Peyer's patch (tissue), 4 donors: ENCODE data around the gene RTN4RL1. TPM values are rescaled to one million over a fixed set of nuclear protein-coding genes. Genes with fewer than 3 reads are reported as not detected.

Experiments used
- DNase-seq, 3 donors: peaks; one replicate each; pipeline ENCODE4 v3.0.0-alpha.2; 2017 to 2019
- H3K27ac ChIP-seq, 4 donors: fragments of 200-600 bp; sonication (generic); one replicate each; pipeline ENCODE4 v1.5.1; 2016 to 2019
- H3K27me3 ChIP-seq, 2 donors: fragments of 200-600 bp; sonication (generic); one replicate each; pipeline ENCODE4 v1.5.1; 2019
- H3K36me3 ChIP-seq, 3 donors: fragments of 200-600 bp; sonication (generic); one replicate each; pipeline ENCODE4 v1.5.1; 2016 to 2019
- H3K4me1 ChIP-seq, 4 donors: fragments of 200-600 bp; sonication (generic); one replicate each; pipeline ENCODE4 v1.5.1; 2016 to 2019
- H3K4me3 ChIP-seq, 4 donors: fragments of 200-600 bp; sonication (generic); 1 replicate in 3 of 4; 2 replicates in 1 of 4; pipeline ENCODE4 v1.5.1; 2016 to 2019; ENCODE audit warnings: mild to moderate bottlenecking in 1 of 4
- H3K9me3 ChIP-seq, 4 donors: fragments of 200-600 bp; sonication (generic); one replicate each; pipeline ENCODE4 v1.5.1; 2016 to 2019; ENCODE audit warnings: mild to moderate bottlenecking in 1 of 4
- POLR2A ChIP-seq, 2 donors: fragments of 450-650 bp; IDR thresholded peaks; one replicate each; pipeline ENCODE4 v1.5.1; 2017; ENCODE audit warnings: antibody characterized with exemption in 2 of 2, mild to moderate bottlenecking in 2 of 2, moderate library complexity in 2 of 2
- total RNA-seq, 4 donors: library from RNA; depleted of rRNA; stranded (reverse); fragments of >200 nt; gene quantifications; one replicate each; pipeline ENCODE4 v1.1.0, GENCODE V29; 2016
- TF ChIP-seq, protein P1 (sequence below), 6 experiments: fragments of 450-650 bp in 4 of 6; fragments of 200-600 bp in 2 of 6; sonication (generic) in 1 of 6; IDR thresholded peaks; one replicate each; pipeline ENCODE4 v1.5.1; 2017 to 2019; ENCODE audit warnings: antibody characterized with exemption in 6 of 6, mild to moderate bottlenecking in 3 of 6, moderate library complexity in 1 of 6

Gene RTN4RL1
- total RNA-seq, 4 donors from 2014 or later, result not detected

- no peak overlapping the region for H3K4me3 ChIP-seq
- peaks cover 2 to 86% (median 39%) of the 10 kb centered on the region in 4 donors for H3K4me1 ChIP-seq
- TF ChIP-seq POLR2A (IDR thresholded peaks at IDR 0.05), result no peak
- TF ChIP-seq, protein P1, sequence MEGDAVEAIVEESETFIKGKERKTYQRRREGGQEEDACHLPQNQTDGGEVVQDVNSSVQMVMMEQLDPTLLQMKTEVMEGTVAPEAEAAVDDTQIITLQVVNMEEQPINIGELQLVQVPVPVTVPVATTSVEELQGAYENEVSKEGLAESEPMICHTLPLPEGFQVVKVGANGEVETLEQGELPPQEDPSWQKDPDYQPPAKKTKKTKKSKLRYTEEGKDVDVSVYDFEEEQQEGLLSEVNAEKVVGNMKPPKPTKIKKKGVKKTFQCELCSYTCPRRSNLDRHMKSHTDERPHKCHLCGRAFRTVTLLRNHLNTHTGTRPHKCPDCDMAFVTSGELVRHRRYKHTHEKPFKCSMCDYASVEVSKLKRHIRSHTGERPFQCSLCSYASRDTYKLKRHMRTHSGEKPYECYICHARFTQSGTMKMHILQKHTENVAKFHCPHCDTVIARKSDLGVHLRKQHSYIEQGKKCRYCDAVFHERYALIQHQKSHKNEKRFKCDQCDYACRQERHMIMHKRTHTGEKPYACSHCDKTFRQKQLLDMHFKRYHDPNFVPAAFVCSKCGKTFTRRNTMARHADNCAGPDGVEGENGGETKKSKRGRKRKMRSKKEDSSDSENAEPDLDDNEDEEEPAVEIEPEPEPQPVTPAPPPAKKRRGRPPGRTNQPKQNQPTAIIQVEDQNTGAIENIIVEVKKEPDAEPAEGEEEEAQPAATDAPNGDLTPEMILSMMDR (IDR thresholded peaks at IDR 0.05), result no peak
- peak overlapping the region; percentile 88 to 96 (median 94) for H3K27ac ChIP-seq
- DNase-seq, result no peak
- peaks cover 0 to 12% (median 0%) of the 10 kb centered on the region in 3 donors for H3K36me3 ChIP-seq
- no peaks in the 10 kb centered on the region for H3K27me3 ChIP-seq
- no peaks in the 10 kb centered on the region for H3K9me3 ChIP-seq
Measured at GRCh38 chr17:2065949-2066400, 40.8 kb upstream of the RTN4RL1 start.

DNA sequence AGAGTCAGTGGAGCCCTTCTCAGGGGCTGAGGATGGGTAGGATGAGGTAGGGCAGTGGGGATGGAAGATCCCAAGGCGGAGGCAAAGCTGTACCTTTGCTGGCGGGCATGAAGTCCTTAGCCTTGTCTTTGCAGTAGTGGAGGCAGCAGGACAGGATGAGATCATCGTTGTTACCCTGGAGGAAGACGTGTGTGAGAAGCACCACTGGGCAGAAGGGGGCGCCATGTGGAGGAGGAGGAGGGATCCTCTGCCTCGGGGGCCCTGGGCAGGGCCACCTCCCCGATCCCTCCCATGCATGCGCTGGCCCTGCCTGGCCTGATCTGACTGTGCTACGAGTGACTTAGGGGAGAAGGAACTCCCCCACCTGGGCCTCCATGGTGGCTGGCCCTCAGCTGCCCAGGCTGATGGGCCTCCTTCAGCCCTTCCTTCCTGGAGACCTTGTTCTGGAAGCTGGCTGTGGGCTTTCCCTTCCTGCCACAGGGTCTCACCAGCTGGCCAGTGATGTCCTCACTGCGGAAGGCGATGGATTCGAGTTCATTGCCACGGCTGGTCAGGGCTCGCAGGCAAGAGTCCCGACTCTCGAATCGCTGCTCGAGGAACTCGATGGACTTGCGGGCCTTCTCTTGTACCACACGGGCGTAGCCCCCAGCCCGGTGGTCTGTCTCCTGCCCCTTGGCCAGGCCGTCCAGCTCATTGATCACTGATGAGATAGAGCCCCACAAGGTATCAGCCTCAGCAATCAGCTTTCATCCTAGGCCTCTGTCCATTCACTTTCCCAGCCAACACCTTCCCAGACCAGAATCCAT is 40.0 kb upstream of the RTN4RL1 start:
- Histone ChIP-seq H3K27me3 (no peaks in the 10 kb centered on the region), H3K36me3 (peaks cover 0 to 12% (median 0%) of the 10 kb centered on the region in 3 donors), H3K9me3 (no peaks in the 10 kb centered on the region), H3K27ac (peak overlapping the region; percentile 88 to 96 (median 94)), H3K4me1 (peaks cover 2 to 89% (median 31%) of the 10 kb centered on the region in 4 donors), H3K4me3 (no peak overlapping the region)
- DNase-seq, result peak in 1 of 3 donors; percentile 68
- TF ChIP-seq, protein P1 (IDR thresholded peaks at IDR 0.05), result peak in 4 of 6 experiments; percentile 13 to 42 (median 39)
- TF ChIP-seq POLR2A (IDR thresholded peaks at IDR 0.05), result no peak

- Histone ChIP-seq H3K27me3 (no peaks in the 10 kb centered on the region), H3K4me1 (peaks cover 2 to 96% (median 33%) of the 10 kb centered on the region in 4 donors), H3K4me3 (no peak overlapping the region), H3K27ac (peak overlapping the region; percentile 88 to 96 (median 94)), H3K36me3 (peaks cover 0 to 12% (median 0%) of the 10 kb centered on the region in 3 donors), H3K9me3 (no peaks in the 10 kb centered on the region)
- TF ChIP-seq, protein P1 (IDR thresholded peaks at IDR 0.05), result no peak
- TF ChIP-seq POLR2A (IDR thresholded peaks at IDR 0.05), result no peak
- peak in 2 of 3 donors; percentile 51 to 77 for DNase-seq
Measured at GRCh38 chr17:2064520-2064971, 39.4 kb upstream of the RTN4RL1 start.

GRCh38 chr17:2064147-2064489 is 39.0 kb upstream of the RTN4RL1 start:
- H3K27ac ChIP-seq, result peak overlapping the region; percentile 88 to 96 (median 94)
- no peaks in the 10 kb centered on the region for H3K27me3 ChIP-seq
- no peak for DNase-seq
- no peak for TF ChIP-seq POLR2A (IDR thresholded peaks at IDR 0.05)
- TF ChIP-seq, protein P1 (IDR thresholded peaks at IDR 0.05), result no peak
- H3K4me3 ChIP-seq, result no peak overlapping the region
- no peaks in the 10 kb centered on the region for H3K9me3 ChIP-seq
- H3K4me1 ChIP-seq, result peaks cover 3 to 99% (median 36%) of the 10 kb centered on the region in 4 donors
- H3K36me3 ChIP-seq, result peaks cover 0 to 12% (median 0%) of the 10 kb centered on the region in 3 donors

DNA sequence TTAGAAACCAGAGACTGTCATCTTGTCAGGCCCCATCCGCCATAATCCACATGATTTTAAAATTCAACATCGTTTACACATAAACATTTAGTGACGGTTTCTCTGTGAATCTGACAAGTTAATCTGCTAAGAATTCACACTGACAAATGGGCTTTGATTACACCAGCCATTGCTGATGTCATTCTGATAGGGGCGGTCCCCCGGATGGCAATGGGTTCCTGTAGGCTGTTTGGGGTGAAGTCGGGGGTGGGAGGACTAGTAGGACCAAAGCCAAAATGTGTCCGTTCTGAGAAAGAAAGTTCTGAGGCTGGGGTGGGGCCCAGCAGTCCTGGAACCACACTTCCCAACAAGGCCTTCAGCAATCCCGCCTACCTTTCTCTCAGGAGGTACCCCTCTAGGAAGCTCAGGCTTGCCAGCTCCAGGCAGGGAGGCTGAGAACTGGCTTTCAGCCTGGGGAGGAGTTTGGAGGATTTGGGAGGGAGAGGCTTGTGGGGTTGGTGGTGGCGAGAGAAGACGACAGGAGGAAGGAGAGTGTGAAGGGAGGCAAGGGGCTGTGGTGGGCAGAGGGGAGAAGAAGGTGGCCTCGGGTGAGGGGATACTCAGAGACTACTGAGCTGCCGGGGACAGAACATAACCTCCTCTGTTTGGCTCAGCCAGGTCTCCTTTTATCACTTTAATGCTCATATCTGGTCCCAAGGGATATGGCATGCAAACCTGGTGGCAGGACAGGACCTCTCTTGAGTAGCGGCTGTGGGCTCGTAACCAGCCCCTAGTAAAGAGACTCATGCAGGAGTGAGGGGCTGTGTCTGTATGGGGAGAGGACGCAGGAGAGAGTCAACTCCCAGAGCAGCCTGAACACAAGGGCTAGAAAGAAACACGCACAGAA is 38.4 kb upstream of the RTN4RL1 start:
- H3K9me3 ChIP-seq, result no peaks in the 10 kb centered on the region
- H3K27ac ChIP-seq, result peak overlapping the region; percentile 88 to 96 (median 94)
- no peak overlapping the region for H3K4me3 ChIP-seq
- peaks cover 6 to 99% (median 39%) of the 10 kb centered on the region in 4 donors for H3K4me1 ChIP-seq
- H3K27me3 ChIP-seq, result no peaks in the 10 kb centered on the region
- H3K36me3 ChIP-seq, result peaks cover 0 to 12% (median 0%) of the 10 kb centered on the region in 3 donors
- peak in 2 of 3 donors; percentile 31 to 69 for DNase-seq
- TF ChIP-seq, protein P1 (IDR thresholded peaks at IDR 0.05), result no peak
- TF ChIP-seq POLR2A (IDR thresholded peaks at IDR 0.05), result no peak
